Activated T-cell treated with anti-CD3 and anti-CD28 coated beads for 4 hours (primary cell): ENCODE data around the gene TENM3.
"Not testable (repeated sequence)": the region's sequence is repeated elsewhere in the genome, so short reads cannot be mapped to it uniquely, and the experiment has no call there.

Experiments used
- DNase-seq: peaks from one replicate; pipeline ENCODE4 v3.0.0-alpha.2; 2020

Gene TENM3

GRCh38 chr4:182802621-182803020 is 559.4 kb downstream of the TENM3 start:
- no peak for DNase-seq

- no peak for DNase-seq
Measured at GRCh38 chr4:182803235-182803634, 560.0 kb downstream of the TENM3 start.

GRCh38 chr4:182804131-182804530 is 560.9 kb downstream of the TENM3 start:
- DNase-seq, result no peak

GRCh38 chr4:182805321-182805720 is 562.1 kb downstream of the TENM3 start:
- no peak for DNase-seq

- no peak for DNase-seq
Measured at GRCh38 chr4:182805750-182806149, 562.5 kb downstream of the TENM3 start.

GRCh38 chr4:182806259-182807252 is 563.4 kb downstream of the TENM3 start:
- DNase-seq, result peak; percentile 51

GRCh38 chr4:182807346-182807745 is 564.1 kb downstream of the TENM3 start:
- no peak for DNase-seq

GRCh38 chr4:182807767-182808548 is 564.8 kb downstream of the TENM3 start:
- no peak for DNase-seq

- no peak for DNase-seq
Measured at GRCh38 chr4:182808673-182809416, 565.6 kb downstream of the TENM3 start.

- DNase-seq, result no peak
Measured at GRCh38 chr4:182809417-182810102, 566.4 kb downstream of the TENM3 start.

- DNase-seq, result no peak
Measured at GRCh38 chr4:182810103-182810615, 567.0 kb downstream of the TENM3 start.

GRCh38 chr4:182812916-182813315 is 569.7 kb downstream of the TENM3 start:
- DNase-seq, result no peak

GRCh38 chr4:182814065-182814464 is 570.9 kb downstream of the TENM3 start:
- DNase-seq, result not testable (repeated sequence)

- DNase-seq, result no peak
Measured at GRCh38 chr4:182818926-182819730, 575.9 kb downstream of the TENM3 start.

- DNase-seq, result no peak
Measured at GRCh38 chr4:182819751-182820150, 576.5 kb downstream of the TENM3 start.

- no peak for DNase-seq
Measured at GRCh38 chr4:182822554-182822953, 579.4 kb downstream of the TENM3 start.

GRCh38 chr4:182823576-182823975 is 580.4 kb downstream of the TENM3 start:
- DNase-seq, result no peak

GRCh38 chr4:182825003-182825402 is 581.8 kb downstream of the TENM3 start:
- DNase-seq, result no peak

- no peak for DNase-seq
Measured at GRCh38 chr4:182825786-182826185, 582.6 kb downstream of the TENM3 start.

- DNase-seq, result no peak
Measured at GRCh38 chr4:182826391-182826790, 583.2 kb downstream of the TENM3 start.

GRCh38 chr4:182827166-182827565 is 584.0 kb downstream of the TENM3 start:
- no peak for DNase-seq
